Activated T-helper 2 cell treated with anti-CD3 and anti-CD28 coated beads, Interferon-gamma antibody, Interleukin-2, Interleukin-4, amounts not matched to agents 10 μg/mL and 5 μg/mL and 100 μg/mL, durations not matched to agents 14 hours and 24 hours and 36 hours (primary cell): ENCODE data around the gene HOXB1. TPM values are rescaled to one million over a fixed set of nuclear protein-coding genes. Genes with fewer than 3 reads are reported as not detected.
A peak's percentile ranks its signal among the peaks of the same experiment; 100 is the strongest.

ENCODE experiments used
- DNase-seq: peaks from one replicate; pipeline ENCODE4 v3.0.0; 2021; ENCODE audit warnings: low spot score
- H3K27ac Mint-ChIP-seq: one replicate; pipeline ENCODE4 v1.8.0; 2021; ENCODE audit warnings: mixed read lengths
- H3K27me3 Mint-ChIP-seq: one replicate; pipeline ENCODE4 v1.8.0; 2021; ENCODE audit warnings: low read depth, mixed read lengths
- H3K36me3 Mint-ChIP-seq: one replicate; pipeline ENCODE4 v1.8.0; 2021; ENCODE audit warnings: low read depth, mixed read lengths
- H3K4me1 Mint-ChIP-seq: one replicate; pipeline ENCODE4 v1.8.0; 2021; ENCODE audit warnings: low read depth, mixed read lengths
- H3K4me3 Mint-ChIP-seq: one replicate; pipeline ENCODE4 v1.8.0; 2021; ENCODE audit warnings: low read depth, mild to moderate bottlenecking, moderate library complexity, mixed read lengths
- H3K9me3 Mint-ChIP-seq: one replicate; pipeline ENCODE4 v1.8.0; 2021; ENCODE audit warnings: mixed read lengths
- intact Hi-C: fragments of 100-400 bp; cut with micrococcal nuclease; formaldehyde crosslinking; loops from one replicate; pipeline ENCODE4 v1.15.1; 2023
- total RNA-seq: library from RNA; stranded (reverse); gene quantifications from 2 replicates; pipeline ENCODE4 v1.2.3, GENCODE V29; 2022

Gene HOXB1
- total RNA-seq, 1 donor from 2014 or later: not detected

GRCh38 chr17:48547808-48548522 lies 17.2 kb upstream of the HOXB1 start:
- H3K4me3 Mint-ChIP-seq: peak overlapping the region; percentile 57
- no peaks in the 10 kb centered on the region for H3K9me3 Mint-ChIP-seq
- peak; percentile 33 for DNase-seq
- intact Hi-C loops: loop anchor here (2.0 kb wide), 2 partner anchors 31 to 37 kb away; partner anchors contain the start of gene HOXB4
- peaks cover 39% of the 10 kb centered on the region for H3K4me1 Mint-ChIP-seq
- H3K27ac Mint-ChIP-seq: peak overlapping the region; percentile 82
- H3K27me3 Mint-ChIP-seq: peaks cover 1% of the 10 kb centered on the region
- H3K36me3 Mint-ChIP-seq: peaks cover 5% of the 10 kb centered on the region

DNA sequence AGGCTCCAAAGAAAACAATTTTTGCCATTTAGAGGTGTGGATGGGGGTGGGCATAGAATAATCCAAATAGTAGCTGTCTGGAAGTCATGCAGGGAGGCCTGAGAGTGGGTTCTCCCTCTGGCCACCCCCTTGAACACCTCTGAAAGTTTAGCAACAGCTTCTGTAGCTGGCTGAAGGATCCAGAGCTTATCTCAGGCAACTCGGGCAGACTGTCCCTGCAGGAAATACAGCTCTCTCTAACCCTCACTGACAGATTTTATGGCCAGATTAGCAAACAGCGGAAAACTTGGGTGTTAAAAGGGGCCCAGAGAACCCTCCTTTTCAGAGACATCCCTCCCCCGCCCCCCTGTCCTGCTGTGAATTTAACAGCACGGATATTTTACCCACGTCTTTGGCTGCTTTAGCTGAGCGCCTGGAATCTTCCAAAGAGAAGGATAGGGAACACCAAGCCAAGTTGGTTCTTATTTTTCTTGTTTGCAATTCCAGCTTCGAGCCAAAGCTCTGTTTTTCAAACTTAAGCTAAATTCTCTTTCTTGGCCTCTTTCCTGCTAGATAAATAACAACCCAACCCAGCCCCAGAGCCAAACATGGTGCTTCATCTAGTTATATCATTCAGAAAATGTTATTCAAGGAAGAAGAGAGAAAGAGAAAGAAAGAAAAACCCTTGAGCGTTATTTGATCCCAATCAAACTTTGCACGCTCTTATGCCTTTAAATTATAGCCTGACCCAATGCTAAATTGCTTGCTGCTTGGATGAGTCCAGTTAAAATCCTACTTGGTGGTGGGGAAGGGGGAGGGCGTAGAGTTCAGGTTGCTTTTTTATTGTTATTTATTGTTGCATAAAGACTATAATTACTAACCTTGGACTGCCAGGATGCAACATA lies 16.4 kb upstream of the HOXB1 start:
- H3K4me1 Mint-ChIP-seq: peaks cover 39% of the 10 kb centered on the region
- peaks cover 1% of the 10 kb centered on the region for H3K27me3 Mint-ChIP-seq
- no peaks in the 10 kb centered on the region for H3K9me3 Mint-ChIP-seq
- H3K27ac Mint-ChIP-seq: peak overlapping the region; percentile 82
- intact Hi-C loops: loop anchor here (2.0 kb wide), 2 partner anchors 32 to 36 kb away; partner anchors contain the start of gene HOXB4
- H3K36me3 Mint-ChIP-seq: peaks cover 11% of the 10 kb centered on the region
- DNase-seq: no peak
- H3K4me3 Mint-ChIP-seq: peak overlapping the region; percentile 56

DNA sequence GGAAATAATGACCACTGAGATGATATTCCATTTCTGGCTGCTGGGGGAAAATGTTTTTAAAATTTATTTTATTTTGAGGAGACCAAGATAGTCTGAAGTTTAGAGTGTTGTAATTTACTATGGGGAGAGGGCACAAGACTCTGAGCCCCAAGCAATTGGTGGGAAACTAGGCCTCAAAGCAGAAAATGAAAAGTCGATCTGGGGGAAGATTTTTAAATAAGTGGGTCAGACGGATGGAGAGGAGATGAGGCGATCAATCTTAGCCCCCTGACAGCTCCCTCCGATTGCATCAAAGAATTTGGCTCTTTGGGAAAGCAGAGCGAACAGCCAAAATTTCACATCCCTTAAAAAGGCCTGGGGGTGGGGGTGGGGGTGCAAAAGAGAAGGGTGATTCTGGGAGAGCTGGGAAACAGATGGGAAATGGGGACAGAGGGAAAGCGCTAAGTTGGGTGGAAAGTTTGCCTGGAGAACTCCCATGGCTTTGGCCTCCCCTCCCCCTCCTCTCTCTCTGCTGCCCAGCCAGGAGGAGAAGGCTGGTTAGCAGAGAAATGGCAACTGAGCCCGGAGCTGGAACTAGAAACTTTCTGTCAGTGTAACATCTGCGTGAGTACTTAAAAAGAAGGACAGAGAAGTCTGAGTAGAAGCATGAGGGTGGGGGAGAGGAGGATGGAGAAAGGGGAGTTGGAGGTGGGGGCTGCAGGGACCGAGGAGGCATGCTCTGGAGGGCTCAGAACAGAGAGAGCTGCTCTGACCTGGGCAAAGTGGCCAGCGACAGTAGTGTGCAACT lies 15.5 kb upstream of the HOXB1 start:
- peaks cover 15% of the 10 kb centered on the region for H3K36me3 Mint-ChIP-seq
- no peak for DNase-seq
- H3K9me3 Mint-ChIP-seq: no peaks in the 10 kb centered on the region
- H3K27ac Mint-ChIP-seq: peak overlapping the region; percentile 82
- H3K27me3 Mint-ChIP-seq: peaks cover 1% of the 10 kb centered on the region
- intact Hi-C loops: loop anchor here (2.0 kb wide), 2 partner anchors 32 to 36 kb away; partner anchors contain the start of gene HOXB4
- peaks cover 39% of the 10 kb centered on the region for H3K4me1 Mint-ChIP-seq
- H3K4me3 Mint-ChIP-seq: peak overlapping the region; percentile 56

DNA sequence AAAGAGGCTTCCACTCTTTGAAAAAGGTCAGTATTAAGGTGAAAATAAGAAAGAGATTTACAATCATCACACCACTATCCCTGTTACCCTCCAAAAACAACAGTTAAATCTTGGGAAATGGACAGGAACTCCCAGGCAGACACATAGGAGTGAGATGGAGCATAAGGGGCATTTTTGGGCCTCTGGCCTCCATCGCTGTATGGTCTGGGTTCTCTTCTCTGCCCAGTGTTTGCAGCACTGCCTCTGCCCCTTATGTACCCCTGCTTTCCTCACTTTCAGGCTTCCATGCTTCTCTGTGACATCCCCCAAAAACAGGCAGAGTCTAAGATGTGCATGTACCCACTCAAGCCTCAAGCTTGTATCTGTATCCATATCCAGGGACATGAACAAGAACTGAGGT lies 14.7 kb upstream of the HOXB1 start:
- Mint-ChIP-seq H3K9me3 (no peaks in the 10 kb centered on the region), H3K4me3 (peak overlapping the region; percentile 94), H3K27ac (peak overlapping the region; percentile 43), H3K36me3 (peaks cover 19% of the 10 kb centered on the region), H3K4me1 (peaks cover 43% of the 10 kb centered on the region), H3K27me3 (peaks cover 1% of the 10 kb centered on the region)
- no peak for DNase-seq
- intact Hi-C loops: no loop called here

DNA sequence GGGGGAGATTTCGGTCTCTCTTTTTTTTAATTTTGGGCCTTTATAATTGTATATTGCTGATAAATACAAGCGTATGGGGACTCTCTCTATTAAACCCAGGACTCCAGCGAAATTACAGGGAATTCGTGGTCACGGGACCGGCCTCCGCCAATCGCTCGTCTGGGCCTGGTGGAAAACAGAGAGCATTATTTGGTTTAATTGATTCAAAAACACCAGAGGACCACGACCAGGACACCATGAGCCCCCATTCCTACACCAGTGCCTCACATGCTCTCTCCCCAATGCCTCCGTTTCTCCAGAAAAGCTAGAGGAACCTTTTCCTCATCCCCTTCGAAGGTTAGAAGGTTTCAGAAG lies 14.2 kb upstream of the HOXB1 start, which contains the start of gene HOXB2:
TSS of gene HOXB2 (minus strand) at position 88 of the 354 bp plus-strand sequence. CDS start 198 bp downstream, outside the sequence.
- no peaks in the 10 kb centered on the region for H3K9me3 Mint-ChIP-seq
- peak within 1 kb of the TSS; percentile 94 for H3K4me3 Mint-ChIP-seq
- H3K27me3 Mint-ChIP-seq: peaks cover 1% of the 10 kb centered on the region
- peak within 1 kb of the TSS; percentile 94 for H3K27ac Mint-ChIP-seq
- H3K4me1 Mint-ChIP-seq: peaks cover 43% of the 10 kb centered on the region
- H3K36me3 Mint-ChIP-seq: peaks cover 17% of the 10 kb centered on the region
- intact Hi-C loops: no loop called here
- DNase-seq: no peak

DNA sequence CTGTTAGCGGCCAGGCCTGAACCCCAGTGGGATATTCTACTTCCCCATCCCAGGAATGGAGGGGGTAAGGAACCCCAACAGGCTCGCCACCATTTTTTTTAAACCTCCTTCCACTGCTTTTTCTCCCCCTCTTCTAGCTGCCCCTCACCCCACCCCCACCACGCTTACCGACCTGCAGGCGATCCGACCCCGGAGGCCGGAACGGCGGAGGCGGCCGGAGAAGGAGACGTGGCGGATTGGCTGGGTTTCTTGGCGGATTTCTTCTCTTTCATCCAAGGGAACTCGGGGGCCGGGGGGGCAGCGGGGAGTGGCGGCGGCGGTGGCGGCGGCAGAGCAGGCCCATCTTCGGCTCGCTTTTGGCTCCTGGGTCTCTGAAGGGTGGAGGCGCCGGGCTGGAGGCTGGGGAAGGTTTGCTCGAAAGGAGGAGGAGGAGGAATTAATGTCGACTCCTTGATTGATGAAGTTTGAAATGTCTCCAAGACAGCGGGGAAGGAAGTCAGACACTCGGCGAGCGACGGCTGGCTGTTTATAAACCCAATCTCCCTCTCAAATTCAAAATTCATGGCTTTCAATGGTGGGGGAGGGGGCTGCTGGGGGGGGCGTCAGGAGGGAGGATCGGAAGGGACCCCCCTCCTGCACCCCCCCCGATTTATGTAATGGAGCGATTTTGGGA lies 13.7 kb upstream of the HOXB1 start:
- Mint-ChIP-seq H3K4me3 (peak overlapping the region; percentile 94), H3K27me3 (peaks cover 1% of the 10 kb centered on the region), H3K9me3 (no peaks in the 10 kb centered on the region), H3K27ac (peak overlapping the region; percentile 94), H3K36me3 (peaks cover 14% of the 10 kb centered on the region), H3K4me1 (peaks cover 43% of the 10 kb centered on the region)
- intact Hi-C loops: loop anchor here (5.0 kb wide), 1 partner anchor 517 kb away; no protein-coding TSS in a partner anchor
- peak; percentile 29 for DNase-seq

DNA sequence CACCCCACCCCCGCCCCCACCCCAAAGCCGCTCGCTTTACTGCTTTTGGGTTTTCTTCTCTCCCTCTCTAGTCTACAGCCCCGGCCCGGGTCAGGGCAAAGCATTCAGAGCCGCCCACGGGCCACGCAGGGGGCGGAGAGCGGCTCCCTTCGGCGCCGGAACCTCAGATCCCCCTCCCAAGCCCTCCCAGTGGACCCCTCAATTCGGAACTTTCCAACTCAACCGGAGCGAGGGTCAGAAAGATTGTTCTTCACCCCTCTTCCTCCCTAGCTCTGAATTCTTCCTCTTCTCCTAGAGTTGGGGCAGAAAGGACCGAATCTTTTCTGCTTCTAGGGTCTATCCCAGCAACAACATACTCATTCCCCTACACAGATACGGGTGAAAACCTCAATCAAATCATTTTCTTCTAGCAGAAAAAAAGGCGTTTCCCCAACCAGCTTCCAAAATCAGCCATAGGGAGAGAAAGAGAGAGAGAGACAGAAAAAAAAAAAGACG lies 13.1 kb upstream of the HOXB1 start:
- Mint-ChIP-seq H3K27ac (peak overlapping the region; percentile 94), H3K36me3 (peaks cover 14% of the 10 kb centered on the region), H3K27me3 (peaks cover 1% of the 10 kb centered on the region), H3K9me3 (no peaks in the 10 kb centered on the region), H3K4me1 (peaks cover 40% of the 10 kb centered on the region), H3K4me3 (peak overlapping the region; percentile 94)
- intact Hi-C loops: loop anchor here (2.0 to 5.0 kb wide), 2 partner anchors 51 to 517 kb away; no protein-coding TSS in a partner anchor
- DNase-seq: peak; percentile 40

DNA sequence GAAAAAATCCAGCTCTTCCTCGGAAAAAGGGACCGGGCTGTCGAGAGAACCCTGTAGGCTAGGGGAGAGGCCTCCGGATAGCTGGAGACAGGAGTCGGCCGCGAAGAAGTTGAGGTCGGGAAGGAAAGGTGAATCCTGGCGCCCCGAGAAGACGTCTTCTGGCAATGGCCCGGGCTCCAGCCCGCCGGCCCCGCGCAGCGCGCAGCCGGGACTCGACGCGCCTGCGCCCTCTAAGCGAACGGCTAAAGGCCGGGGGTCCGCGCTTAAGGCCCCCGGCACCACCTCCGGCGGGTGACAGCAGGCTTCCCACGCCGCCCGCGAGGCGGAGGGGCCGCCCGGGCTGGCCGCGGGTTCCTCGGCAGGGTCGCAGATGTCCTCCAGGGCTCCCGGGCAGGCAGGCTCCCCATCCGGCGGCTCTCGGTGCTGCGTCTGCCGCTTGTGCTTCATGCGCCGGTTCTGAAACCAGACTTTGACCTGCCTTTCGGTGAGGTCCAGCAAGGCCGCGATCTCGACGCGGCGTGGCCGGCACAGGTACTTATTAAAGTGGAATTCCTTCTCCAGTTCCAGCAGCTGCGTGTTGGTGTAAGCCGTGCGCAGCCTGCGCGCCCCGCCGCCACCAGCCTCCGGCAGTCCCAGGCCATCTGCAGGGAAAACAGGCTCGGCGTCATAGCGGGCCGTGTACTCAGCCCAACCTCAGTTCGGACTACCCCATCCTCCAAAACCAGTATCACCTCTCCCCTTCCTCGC lies 12.5 kb upstream of the HOXB1 start:
- intact Hi-C loops: loop anchor here (2.0 to 5.0 kb wide), 2 partner anchors 50 to 516 kb away; no protein-coding TSS in a partner anchor
- Mint-ChIP-seq H3K4me1 (peaks cover 36% of the 10 kb centered on the region), H3K27ac (peak overlapping the region; percentile 94), H3K36me3 (peaks cover 14% of the 10 kb centered on the region), H3K27me3 (peaks cover 1% of the 10 kb centered on the region), H3K4me3 (peak overlapping the region; percentile 94), H3K9me3 (no peaks in the 10 kb centered on the region)
- DNase-seq: peak; percentile 63

DNA sequence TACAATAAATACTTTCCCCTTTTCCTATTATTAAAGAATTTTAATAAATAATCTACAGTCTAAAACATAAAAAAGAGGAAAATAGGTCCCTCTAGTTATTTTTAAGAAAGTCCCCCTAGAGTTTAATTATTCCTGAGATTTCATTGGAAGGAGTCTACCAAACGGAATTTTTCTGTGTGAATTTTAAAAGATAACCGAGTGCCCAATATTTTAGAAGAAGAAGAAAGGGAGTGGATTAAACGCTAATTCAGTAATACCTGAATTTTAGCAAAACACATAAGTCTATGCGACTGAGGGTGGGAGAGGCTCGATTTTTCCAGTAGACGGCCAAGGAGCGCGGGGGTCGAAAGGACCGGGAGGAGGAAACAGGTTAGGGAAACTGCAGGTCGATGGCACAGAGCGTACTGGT lies 11.9 kb upstream of the HOXB1 start:
- Mint-ChIP-seq H3K27ac (peak overlapping the region; percentile 85), H3K27me3 (peaks cover 1% of the 10 kb centered on the region), H3K4me1 (peaks cover 32% of the 10 kb centered on the region), H3K4me3 (peak overlapping the region; percentile 94), H3K36me3 (peaks cover 14% of the 10 kb centered on the region), H3K9me3 (no peaks in the 10 kb centered on the region)
- DNase-seq: no peak
- intact Hi-C loops: loop anchor here (2.0 to 5.0 kb wide), 2 partner anchors 50 to 515 kb away; no protein-coding TSS in a partner anchor

GRCh38 chr17:48542114-48542656 lies 11.4 kb upstream of the HOXB1 start:
- intact Hi-C loops: loop anchor here (2.0 to 5.0 kb wide), 2 partner anchors 49 to 515 kb away; no protein-coding TSS in a partner anchor
- Mint-ChIP-seq H3K4me1 (peaks cover 28% of the 10 kb centered on the region), H3K4me3 (peak overlapping the region; percentile 94), H3K9me3 (no peaks in the 10 kb centered on the region), H3K27ac (peak overlapping the region; percentile 95), H3K36me3 (peaks cover 14% of the 10 kb centered on the region), H3K27me3 (peaks cover 4% of the 10 kb centered on the region)
- peak; percentile 18 for DNase-seq
